NCI-H1436 (cell line): ENCODE data around the gene GATA5.
A peak's percentile ranks its signal among the peaks of the same experiment; 100 is the strongest.
"Not testable (repeated sequence)": the region's sequence is repeated elsewhere in the genome, so short reads cannot be mapped to it uniquely, and the experiment has no call there.

Experiments used
- DNase-seq: peaks from one replicate; lab custom pipeline; 2025; lab: John Stamatoyannopoulos, UW

Gene GATA5

GRCh38 chr20:62430311-62430853, 45.4 kb downstream of the GATA5 start:
- DNase-seq: no peak

- DNase-seq: no peak
Measured at GRCh38 chr20:62429455-62430310, 46.1 kb downstream of the GATA5 start.

- no peak for DNase-seq
Measured at GRCh38 chr20:62428396-62429295, 47.1 kb downstream of the GATA5 start.

- DNase-seq: no peak
Measured at GRCh38 chr20:62428002-62428372, 47.8 kb downstream of the GATA5 start.

- no peak for DNase-seq
Measured at GRCh38 chr20:62427172-62428001, 48.4 kb downstream of the GATA5 start, which contains the start of gene RBBP8NL. RBBP8NL (minus strand) TSS chr20:62427539; CDS start chr20:62419647, 7,892 bp downstream.

- DNase-seq: peak; percentile 15
Measured at GRCh38 chr20:62426699-62427131, 49.1 kb downstream of the GATA5 start.

- not testable (repeated sequence) for DNase-seq
Measured at GRCh38 chr20:62426059-62426348, 49.8 kb downstream of the GATA5 start.

- DNase-seq: no peak
Measured at GRCh38 chr20:62425281-62426058, 50.3 kb downstream of the GATA5 start.

- no peak for DNase-seq
Measured at GRCh38 chr20:62424249-62425107, 51.3 kb downstream of the GATA5 start.

- DNase-seq: no peak
Measured at GRCh38 chr20:62423326-62423706, 52.5 kb downstream of the GATA5 start.

GRCh38 chr20:62422636-62423325, 53.0 kb downstream of the GATA5 start:
- DNase-seq: no peak

- DNase-seq: no peak
Measured at GRCh38 chr20:62421716-62421990, 54.1 kb downstream of the GATA5 start.

GRCh38 chr20:62420846-62421715, 54.7 kb downstream of the GATA5 start:
- DNase-seq: no peak

- DNase-seq: no peak
Measured at GRCh38 chr20:62419759-62420158, 56.0 kb downstream of the GATA5 start.

- no peak for DNase-seq
Measured at GRCh38 chr20:62418709-62419487, 56.9 kb downstream of the GATA5 start.

GRCh38 chr20:62417981-62418708, 57.6 kb downstream of the GATA5 start:
- no peak for DNase-seq
